GM18508 (cell line): Measurements from ENCODE around the gene CLEC18C.
"Not testable (repeated sequence)": the region's sequence is repeated elsewhere in the genome, so short reads cannot be mapped to it uniquely, and the experiment has no call there.

Source experiments
- ATAC-seq: cut with Tn5 transposase; IDR thresholded peaks from one replicate; pipeline ENCODE4 v1.9.1; 2021; ENCODE audit warnings: moderate number of reproducible peaks; ENCODE audit not compliant: insufficient read depth, unreplicated experiment

CLEC18C gene

GRCh38 chr16:70158261-70158939 lies 15.2 kb upstream of the CLEC18C start:
- no peak for ATAC-seq

GRCh38 chr16:70159355-70160348 lies 13.9 kb upstream of the CLEC18C start:
- no peak for ATAC-seq

- ATAC-seq = no peak
Observed at GRCh38 chr16:70160388-70160787, 13.2 kb upstream of the CLEC18C start.

GRCh38 chr16:70160821-70161220 lies 12.8 kb upstream of the CLEC18C start:
- ATAC-seq = no peak

- ATAC-seq = no peak
Observed at GRCh38 chr16:70161350-70161749, 12.2 kb upstream of the CLEC18C start.

- no peak for ATAC-seq
Observed at GRCh38 chr16:70162041-70162451, 11.5 kb upstream of the CLEC18C start.

GRCh38 chr16:70163596-70163995 lies 10.0 kb upstream of the CLEC18C start:
- ATAC-seq = no peak

- ATAC-seq = not testable (repeated sequence)
Observed at GRCh38 chr16:70166688-70167087, 6.9 kb upstream of the CLEC18C start.

- not testable (repeated sequence) for ATAC-seq
Observed at GRCh38 chr16:70173916-70174315, 329 bp downstream of the CLEC18C start.

GRCh38 chr16:70174387-70174932 lies 873 bp downstream of the CLEC18C start:
- not testable (repeated sequence) for ATAC-seq

- ATAC-seq = not testable (repeated sequence)
Observed at GRCh38 chr16:70187858-70188607, 14.4 kb downstream of the CLEC18C start.

- not testable (repeated sequence) for ATAC-seq
Observed at GRCh38 chr16:70188608-70188915, 15.0 kb downstream of the CLEC18C start.

GRCh38 chr16:70190574-70190973 lies 17.0 kb downstream of the CLEC18C start:
- not testable (repeated sequence) for ATAC-seq

GRCh38 chr16:70196683-70197300 lies 23.2 kb downstream of the CLEC18C start:
- ATAC-seq = not testable (repeated sequence)

- not testable (repeated sequence) for ATAC-seq
Observed at GRCh38 chr16:70197611-70198010, 24.0 kb downstream of the CLEC18C start.

GRCh38 chr16:70198230-70198629 lies 24.6 kb downstream of the CLEC18C start:
- ATAC-seq = not testable (repeated sequence)

GRCh38 chr16:70198666-70199065 lies 25.1 kb downstream of the CLEC18C start:
- not testable (repeated sequence) for ATAC-seq

- not testable (repeated sequence) for ATAC-seq
Observed at GRCh38 chr16:70199170-70199569, 25.6 kb downstream of the CLEC18C start.

GRCh38 chr16:70200063-70200462 lies 26.5 kb downstream of the CLEC18C start:
- not testable (repeated sequence) for ATAC-seq

- not testable (repeated sequence) for ATAC-seq
Observed at GRCh38 chr16:70203508-70203907, 29.9 kb downstream of the CLEC18C start.
